ENCODE measurements around the gene MTFMT.

GRCh38 chr15:65033659-65034269 is 4.3 kb upstream of the MTFMT start:
- TF ChIP-seq EZH2 (IDR thresholded peaks at IDR 0.05) (no peak), FOSL1 (IDR thresholded peaks at IDR 0.05; ENCODE audit: low read depth) (no peak), SIN3A (IDR thresholded peaks at IDR 0.05; ENCODE audit: low read depth) (no peak), RAD21 (IDR thresholded peaks at IDR 0.05; ENCODE audit: low read depth) (peak; percentile 75), SRF (IDR thresholded peaks at IDR 0.05; ENCODE audit: low read depth) (no peak), CEBPB (IDR thresholded peaks at IDR 0.05; ENCODE audit: low read depth) (no peak)
- TF ChIP-seq, protein P1, sequence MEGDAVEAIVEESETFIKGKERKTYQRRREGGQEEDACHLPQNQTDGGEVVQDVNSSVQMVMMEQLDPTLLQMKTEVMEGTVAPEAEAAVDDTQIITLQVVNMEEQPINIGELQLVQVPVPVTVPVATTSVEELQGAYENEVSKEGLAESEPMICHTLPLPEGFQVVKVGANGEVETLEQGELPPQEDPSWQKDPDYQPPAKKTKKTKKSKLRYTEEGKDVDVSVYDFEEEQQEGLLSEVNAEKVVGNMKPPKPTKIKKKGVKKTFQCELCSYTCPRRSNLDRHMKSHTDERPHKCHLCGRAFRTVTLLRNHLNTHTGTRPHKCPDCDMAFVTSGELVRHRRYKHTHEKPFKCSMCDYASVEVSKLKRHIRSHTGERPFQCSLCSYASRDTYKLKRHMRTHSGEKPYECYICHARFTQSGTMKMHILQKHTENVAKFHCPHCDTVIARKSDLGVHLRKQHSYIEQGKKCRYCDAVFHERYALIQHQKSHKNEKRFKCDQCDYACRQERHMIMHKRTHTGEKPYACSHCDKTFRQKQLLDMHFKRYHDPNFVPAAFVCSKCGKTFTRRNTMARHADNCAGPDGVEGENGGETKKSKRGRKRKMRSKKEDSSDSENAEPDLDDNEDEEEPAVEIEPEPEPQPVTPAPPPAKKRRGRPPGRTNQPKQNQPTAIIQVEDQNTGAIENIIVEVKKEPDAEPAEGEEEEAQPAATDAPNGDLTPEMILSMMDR (IDR thresholded peaks at IDR 0.05 in 2 of 3, conservative IDR thresholded peaks at IDR 0.05 in 1 of 3; ENCODE audit: borderline replicate concordance in 1 of 3, insufficient read depth in 1 of 3, low read depth in 2 of 3, low read length in 2 of 3) = peak; percentile 48 to 57 (median 54); a peak in 4 of 6 replicates

Measured in HCT116 (cell line).